Activated effector memory CD4-positive, alpha-beta T cell treated with Interleukin-2 at 50 U/mL for 16 hours (primary cell): Measurements from ENCODE around the gene CIT.

ENCODE experiments used
- DNase-seq: peaks from one replicate; pipeline ENCODE4 v3.0.0-alpha.2; 2020

CIT gene

DNA sequence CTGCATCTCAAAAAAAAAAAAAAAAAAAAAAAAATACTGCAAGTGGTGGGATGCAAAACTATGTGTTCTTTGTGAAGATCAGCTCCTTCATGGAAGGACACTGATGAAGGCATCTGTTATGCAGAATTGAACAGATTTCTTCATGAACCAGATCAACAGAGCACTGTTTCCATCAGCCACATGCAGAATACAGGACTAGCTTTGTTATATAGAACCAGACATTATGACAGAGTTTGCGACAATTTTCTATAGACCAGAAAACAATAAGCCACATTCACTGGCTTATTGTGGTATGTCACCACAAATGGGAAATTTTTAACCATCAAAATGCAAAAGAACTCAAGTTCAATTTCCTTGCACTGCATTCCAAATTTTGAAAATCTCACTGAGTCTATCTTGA lies 34.7 kb downstream of the CIT start:
- no peak for DNase-seq

DNA sequence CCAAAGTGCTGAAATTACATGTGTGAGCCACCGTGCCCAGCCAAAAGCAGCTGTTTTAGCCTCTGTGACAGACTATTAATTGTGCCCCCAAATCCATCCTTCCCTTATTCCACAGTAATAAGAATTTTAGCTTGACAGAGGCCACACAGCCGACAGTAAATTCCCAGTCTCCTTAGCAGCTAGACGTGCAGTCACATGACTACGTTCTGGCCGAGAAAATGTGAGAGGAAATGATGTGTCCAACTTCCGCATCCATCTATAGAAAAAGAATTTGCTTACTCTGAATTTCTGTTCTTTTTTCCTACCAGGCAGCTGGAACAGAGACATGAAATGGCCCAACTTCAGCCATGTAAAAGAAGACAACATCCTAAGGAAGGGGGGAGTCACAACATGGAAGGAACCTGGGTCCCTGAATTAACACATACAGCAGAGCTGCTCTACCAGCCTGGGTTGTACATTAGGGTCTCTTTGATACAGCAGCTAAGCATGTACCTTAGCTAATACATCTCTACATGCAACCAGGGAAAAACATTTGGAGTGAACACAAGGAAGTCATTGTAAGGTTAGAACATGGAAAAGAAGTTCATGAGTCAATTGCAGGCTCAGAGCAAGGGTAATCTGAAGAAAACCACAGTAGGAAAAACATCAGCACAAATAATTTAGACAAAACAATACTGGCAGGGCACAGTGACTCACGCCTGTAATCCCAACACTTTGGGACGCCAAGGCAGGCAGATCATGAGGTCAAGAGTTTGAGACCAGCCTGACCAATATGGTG lies 35.5 kb downstream of the CIT start:
- no peak for DNase-seq

DNA sequence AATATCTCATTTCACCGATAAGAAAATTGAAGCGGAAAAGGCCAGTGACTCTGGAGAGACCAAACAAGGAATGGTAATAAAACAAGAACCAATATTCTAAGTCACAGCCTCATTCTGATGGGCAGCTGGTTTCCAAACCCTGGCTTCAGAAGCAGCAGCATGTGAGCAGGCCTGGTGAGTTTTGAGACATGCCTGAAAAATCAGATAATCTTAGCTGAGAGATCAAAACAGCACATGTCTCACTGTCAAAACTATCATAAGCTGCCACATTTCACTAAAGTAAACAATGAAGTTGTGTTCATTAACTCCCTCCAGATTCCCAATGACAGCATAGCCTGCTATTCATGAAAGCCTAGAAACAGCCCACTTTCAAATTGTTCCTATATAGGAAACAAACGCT lies 36.5 kb downstream of the CIT start:
- DNase-seq, result no peak

DNA sequence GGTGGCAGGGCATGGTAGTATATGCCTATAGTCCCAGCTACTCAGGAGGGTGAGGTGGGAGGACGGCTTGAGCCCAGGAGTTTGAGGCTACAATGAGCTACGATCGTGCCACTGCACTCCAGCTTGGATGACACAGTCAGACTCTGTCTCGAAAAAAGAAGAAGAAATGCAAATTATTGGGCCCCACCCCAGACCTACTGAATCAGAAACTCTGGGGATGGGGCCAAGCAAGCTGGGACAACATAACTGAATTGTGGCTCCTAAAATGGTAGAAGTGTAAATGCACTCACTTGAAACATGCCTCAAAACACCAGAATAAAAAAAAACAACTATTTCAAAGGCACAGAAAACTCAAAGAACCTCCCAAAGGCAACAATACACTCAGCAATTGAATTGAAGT lies 37.0 kb downstream of the CIT start:
- no peak for DNase-seq

DNA sequence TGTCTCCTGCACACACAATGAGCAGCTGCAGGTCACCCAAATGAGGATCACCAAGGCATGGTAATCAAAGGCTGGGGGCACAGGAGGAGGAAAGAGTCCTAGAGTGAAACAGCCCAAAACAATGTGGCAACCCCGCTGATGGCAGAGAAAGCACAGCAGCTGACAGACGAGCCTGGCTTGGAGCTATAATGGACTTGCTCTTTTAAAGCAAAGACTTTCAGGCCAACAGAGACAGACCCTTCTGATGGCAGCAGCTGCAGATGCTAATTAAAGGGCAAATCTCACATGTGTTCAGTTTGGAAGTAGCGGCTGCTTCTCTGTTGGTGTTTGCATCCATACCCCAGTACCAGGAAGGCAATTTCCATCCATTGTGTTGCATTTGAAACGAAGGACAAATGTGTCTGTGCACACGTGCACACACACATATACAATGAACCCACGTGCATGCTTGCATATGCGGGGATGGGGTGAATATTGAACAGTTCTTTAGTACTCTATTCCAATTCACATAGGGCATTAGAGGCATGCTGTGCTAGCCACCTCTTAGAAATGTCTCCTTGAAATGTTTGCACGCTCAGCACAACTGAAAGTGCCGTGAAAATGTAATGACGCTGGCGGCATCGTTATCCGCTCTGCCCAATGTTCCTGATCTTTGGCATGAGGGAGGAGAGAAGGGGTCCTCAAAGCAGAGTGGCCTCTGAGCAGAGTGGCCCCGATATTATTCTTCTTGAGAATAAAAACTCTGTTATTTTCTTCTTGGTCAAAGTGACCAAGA lies 38.1 kb downstream of the CIT start:
- no peak for DNase-seq

DNA sequence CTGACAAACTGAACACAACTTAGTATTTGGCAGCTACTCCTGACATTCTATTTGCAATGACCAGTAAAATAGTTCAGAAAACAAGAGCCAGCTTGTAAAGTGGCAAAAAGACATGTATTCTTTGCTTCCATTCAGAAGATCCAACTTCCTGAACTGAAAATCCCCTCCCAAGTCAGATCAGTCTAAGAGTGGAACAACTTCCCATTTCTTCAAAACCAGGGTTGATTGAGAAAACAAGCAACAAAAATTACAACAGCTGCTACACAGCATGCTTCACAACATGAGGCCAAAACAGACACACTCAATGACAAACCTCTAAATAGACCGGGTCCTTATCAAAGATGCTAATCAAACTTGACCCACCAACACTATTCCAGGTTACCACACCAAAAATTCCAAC lies 40.3 kb downstream of the CIT start:
- no peak for DNase-seq

DNA sequence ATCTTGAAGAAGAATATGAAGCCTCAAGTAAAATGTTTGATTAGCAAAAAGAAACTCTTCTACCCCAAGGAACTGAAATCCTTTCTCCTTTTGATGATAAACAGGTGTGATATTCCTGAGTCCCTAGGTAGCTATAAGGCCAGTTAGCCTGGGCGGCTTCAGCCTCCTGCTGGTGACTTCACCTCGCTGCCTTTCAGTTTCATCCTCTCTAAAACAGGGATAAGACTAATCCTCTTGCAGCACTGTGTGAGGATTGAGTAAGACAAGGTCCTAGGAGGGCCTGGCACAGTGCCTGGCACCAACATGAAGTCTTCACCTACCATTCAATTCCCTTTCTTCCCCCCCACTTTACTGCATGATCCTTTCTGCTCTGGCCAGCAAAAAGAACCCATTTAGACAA lies 42.1 kb downstream of the CIT start:
- no peak for DNase-seq

DNA sequence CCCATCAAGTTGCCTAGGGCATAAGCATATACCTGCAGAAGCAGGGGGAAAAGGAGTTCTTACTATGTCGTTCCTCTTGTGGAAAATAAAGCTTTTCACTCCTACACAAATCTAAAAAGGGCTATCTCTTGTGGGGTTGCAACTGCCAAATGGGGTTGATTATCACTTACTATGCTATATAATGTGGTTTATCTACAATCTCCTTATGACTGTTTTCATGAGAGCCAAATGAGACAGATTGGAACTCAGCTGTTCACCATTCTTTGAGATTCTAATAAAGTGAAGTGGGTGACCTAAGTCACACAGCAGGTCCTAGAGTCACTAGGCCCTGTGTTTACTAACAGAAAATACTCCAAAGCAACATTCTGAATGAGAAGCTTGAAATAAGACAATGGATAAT lies 47.7 kb downstream of the CIT start:
- DNase-seq, result no peak

DNA sequence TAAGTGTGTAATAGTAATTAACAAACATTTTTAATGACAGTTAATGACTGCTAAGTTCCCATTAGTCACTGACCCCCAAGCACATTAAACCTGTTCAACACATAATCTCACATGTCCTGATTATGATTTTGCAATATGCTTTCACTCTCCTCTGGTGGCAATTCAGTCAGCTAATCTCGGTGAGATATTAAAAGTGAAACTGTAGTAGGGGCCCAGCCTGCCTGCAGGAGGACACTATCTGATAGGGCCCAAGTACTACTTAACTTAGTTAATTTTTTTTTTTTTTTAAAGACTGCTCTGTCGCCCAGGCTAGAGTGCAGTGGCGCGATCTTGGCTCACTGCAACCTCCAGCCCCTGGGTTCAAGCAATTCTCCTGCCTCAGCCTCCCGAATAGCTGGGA lies 48.8 kb downstream of the CIT start:
- DNase-seq, result no peak

DNA sequence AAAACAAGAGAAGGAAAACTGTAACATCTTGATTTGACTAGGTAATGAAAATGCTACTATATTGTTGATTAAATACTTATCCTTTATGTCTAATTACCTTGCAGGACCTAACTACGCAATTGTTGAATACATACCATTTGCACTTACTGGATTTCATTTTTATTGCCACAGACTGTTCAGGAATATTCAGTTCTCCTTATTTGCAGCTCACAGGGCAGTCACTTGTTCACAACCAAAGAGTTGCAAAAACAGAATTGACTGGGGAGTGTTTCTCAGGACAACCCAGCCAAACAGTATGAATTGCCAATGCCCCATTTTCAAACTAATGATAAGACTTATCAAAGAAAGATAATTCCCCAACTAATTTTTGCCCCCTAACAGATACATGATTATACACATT lies 49.4 kb downstream of the CIT start:
- DNase-seq, result no peak

DNA sequence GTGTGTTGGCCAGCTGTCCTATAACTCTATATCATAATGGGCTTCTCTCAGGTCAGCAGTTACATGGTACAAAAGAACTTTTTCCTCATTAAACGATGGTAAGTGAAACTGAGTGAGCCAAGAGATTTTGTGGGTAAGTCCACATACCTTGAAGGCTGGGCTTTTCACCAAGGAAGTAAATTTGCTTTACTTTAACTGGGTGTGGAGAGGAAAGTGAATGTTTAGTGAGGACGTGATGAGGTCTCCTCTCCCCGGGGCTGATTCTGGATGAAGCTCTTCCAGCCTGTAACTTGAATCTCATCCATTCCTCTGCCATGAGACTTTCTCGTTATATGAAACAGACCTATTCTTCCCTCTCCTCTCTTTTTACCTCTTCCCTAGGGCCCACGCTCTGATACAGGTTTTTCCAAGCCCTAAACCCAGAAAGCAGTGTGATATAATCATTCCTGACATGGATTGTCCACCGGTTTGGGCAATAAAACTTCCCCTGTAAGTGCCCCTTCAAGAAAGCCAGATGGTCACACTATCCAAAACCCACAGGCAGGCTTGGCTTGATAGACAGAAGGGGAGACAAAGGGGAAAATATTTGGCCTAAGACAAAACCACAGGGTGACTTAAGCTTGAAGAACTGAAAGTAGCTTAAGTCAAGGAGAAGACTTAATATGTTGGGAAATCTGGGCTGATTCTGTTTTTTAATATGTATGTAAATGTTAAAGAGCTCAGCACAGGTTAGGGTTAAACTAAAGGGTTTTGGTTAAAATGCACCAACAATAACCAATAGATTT lies 50.3 kb downstream of the CIT start:
- no peak for DNase-seq

DNA sequence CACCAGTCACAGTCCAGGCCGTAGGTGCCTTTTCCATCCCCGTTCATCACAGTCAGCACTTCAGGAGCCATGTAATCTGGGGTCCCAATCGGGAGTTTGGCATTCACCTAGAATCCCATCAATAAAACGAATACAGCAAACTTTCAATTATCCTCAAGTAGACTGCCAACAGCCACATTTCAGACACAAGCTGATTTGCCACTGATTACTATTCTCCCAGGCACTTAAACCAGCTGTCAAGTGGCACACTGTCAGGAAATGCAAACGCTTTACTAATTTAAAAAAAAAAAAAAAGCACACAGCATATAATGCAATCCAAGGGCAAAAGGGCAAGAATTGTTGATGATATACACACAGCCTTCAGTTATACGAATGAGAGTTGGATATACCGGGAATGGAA lies 51.9 kb downstream of the CIT start:
- DNase-seq, result no peak

DNA sequence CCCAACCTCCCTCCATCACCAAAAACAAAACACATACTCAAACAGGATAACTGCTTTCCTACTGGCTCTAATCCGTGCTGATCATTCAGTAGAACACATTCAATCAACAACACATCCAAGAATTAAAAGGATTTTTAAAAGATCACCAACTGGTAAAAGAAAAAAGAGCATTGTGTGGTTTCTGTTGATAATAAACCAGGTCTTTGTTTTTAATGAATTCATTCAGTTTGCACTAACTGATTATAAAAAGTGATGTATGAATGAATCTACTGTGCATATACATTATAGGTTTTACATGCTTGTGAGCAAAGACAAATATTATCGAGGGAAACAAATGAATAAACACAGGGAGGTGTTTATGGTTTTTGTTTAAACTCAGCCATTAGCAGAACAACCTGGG lies 55.1 kb downstream of the CIT start:
- no peak for DNase-seq

DNA sequence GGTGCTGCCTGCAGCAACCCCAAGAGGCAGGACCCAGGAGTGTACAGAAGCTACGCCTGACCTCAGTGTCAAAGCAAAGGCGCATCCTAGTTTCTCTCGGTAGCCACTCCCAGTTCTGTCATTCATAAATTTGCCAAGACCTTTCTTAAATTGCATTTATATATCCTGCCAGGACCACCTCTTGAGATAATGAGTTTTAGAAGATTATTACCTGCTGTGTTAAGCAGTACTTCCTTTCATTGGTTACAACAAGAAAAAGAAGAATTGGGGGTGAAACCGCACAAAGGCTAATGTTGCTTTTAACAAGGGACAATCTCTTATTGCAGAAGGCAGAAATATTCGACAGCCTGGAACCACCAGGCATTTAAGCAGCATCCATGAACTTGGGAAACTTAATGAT lies 57.8 kb downstream of the CIT start:
- DNase-seq, result no peak

DNA sequence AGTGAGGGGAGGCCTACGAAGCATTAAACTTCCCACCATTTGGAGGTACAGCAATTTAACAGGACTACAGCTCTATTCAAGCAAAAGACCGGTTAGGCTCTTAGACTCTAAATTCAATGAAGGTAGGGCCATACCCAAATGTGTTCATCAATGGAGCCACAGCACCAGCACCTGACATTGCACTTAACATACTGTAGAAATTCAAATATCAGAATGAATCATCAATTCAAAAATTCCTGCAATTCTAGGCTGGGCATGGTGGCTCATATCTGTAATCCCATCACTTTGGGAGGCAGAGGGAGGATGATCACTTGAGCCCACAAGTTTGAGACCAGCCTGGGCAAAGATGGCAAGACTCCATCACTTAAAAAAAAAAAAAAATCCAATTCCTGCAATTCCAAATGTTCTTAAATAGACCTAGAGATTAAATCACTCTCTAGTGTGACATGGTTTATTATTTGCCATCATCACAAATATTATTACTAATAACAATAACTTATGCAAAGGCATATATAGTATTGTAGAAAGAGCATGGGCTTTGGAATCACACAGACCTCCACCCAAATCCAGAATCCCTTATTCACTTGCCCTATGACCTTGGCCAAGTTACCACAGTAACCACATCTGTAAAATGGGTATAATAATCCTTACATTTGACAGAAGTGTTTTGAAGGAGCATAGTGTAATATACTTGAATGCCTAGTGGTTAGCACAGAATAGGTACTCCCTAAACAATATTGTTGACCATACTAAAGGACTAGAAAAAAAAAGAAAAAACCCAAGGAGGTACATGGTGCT lies 59.4 kb downstream of the CIT start:
- DNase-seq, result no peak

DNA sequence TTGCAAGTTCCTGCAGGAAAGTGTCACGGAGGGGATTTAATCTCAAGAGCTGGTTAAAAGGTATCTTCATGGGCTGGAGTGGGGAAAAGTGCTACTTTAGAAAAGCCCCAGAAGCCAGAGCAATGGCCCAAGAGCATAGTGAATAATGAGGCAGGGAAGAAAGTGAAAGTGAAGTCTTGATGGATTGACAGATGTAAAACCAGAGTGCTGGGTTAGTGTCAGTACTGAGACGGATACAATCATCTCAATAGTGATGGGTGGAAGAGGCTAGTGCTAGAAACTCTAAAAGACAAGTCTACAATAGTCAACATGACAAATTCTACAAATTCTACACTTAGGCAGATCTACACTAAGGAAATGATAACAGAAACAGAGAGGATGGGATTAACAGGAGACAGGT lies 68.1 kb downstream of the CIT start:
- no peak for DNase-seq

DNA sequence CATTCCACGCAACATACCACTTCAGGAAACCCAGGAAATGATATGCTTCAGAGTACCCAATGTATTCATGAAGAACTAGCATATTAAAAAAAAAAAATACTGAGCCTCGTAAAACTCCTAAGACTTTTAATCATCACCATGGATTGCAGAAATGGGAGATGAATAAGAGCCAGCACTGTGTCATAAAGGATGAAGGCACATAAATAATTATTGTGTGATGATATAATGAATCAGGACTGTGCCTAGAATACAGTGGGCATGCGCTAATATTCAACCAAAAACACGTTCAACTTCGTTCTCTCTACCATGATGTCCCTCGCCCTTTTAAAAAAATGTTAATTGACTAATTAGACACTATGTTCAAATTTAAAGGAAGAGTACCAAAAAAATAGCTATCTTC lies 68.7 kb downstream of the CIT start:
- no peak for DNase-seq

DNA sequence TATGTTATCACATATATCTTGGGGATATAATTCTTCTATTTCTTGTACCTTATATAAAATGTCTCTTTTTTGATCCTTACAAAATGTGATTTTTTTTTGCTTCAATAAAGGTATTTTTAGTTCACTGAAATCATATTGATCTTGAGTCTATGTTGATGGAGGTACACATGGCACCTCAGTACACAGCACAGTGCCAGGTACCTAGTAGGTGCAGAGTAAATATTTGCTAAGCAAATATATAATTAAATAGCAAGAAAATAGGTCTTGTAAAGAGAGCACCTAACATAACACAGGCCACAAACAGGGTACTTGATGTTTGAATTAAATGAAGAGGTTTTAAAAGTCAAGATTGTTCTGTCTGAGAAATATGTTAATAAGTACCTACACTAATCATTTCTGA lies 69.7 kb downstream of the CIT start:
- DNase-seq, result no peak

DNA sequence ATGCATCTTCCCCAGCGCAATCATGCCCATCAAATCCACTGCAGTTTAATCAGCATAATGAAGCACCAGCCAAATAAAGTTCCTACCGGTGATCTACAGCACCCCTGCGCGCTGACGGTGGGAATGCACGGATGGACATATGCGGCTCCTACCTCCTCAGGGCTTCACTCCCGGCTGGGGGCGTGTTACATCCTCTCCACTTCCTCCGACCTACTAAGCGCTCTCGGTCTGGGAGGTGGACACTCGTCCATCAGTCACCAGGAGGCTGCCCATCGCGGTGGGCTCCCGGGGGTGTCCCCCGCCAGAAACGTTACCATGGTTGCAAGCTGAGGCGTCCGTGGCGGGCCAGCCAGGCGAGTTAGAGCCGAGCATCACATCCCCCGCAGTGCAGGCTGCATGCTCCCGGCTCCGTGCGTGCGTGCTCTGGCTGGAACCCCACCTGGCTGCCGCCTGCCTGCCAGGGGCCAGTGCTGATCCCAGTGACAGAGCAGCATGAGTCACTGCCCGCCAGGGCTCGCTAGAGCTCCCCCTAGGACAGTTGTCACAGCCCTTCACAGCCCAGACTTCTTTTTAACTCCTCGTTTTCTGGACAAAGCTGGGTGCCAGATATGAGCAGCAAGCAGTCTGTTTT lies 73.0 kb downstream of the CIT start:
- DNase-seq, result no peak

DNA sequence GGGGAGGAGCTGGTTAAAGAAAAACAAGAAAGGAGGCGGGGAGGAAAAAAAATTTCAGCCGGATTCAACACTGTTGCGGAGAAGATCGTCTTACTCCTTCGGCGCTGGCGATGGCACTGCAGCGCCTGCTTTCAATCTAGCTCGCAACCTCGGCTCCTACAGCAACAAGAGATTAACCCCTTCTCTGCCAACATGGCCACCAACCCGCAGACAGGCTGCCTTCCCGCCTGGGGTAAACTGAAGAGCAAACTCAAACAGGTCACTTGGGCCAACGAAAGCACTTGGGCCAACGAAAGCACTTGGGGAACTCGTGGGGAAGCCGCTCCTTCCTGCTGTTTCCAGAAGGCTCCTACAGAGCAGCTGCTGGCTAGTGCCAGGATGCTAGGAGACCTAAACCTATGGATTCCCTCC lies 73.7 kb downstream of the CIT start:
- no peak for DNase-seq

DNA sequence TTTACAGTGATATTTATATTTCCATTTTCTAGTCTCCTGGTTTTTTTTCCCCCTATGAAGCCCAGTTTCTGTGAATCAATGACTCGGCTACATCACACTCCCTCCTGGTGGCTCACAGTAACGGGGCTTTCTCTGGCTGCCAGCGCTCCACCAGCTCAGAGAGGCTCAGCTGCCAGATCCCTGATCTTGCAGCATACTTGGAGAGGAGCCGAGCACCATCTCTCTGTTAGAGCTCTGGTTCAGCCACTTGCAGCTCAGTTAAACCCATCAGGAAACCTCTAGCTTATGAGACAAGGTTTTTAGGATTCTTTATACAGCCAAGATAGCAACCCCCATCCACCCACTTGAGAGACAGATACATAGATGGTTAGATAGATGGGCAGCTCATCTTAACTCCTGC lies 74.6 kb downstream of the CIT start:
- no peak for DNase-seq

DNA sequence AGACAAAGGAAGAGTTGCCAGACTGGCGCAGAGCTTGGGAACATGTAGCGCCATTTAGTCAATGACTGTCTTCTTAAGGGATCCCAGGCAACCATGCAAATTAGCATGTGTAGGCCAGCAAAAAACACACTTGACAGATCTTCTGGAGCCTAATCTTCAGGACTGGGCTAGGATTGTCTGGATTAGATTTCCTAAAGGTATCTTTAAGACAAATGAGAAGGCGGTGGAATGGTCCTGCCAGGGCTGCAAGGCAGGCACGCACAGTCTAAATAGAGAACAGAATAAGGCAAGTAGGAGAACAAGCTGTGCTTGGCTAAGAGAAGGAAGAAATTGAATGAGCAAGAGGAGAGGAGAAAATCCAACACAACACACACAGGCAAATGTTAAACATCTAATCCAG lies 80.0 kb downstream of the CIT start:
- no peak for DNase-seq

DNA sequence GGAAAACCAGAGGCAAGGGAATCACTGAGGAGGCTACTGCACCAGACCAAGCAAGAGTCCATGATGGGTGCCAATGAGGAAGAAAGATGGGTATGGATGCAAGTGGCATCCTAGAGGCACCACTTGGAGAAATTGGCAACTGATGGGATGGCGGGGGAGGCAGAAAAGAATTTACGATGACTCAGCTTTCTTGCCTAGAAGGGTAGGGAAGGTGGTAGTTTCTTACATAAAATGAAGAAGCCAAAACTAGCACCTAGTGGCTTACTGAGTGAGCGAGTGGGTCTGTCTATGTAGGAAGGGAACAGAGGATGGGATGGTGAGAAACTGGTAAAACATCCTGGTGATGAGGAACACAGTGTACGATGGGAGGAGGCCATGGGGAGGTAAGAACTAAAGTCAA lies 80.8 kb downstream of the CIT start:
- DNase-seq, result no peak
